A549 (cell line): ENCODE measurements around the gene PHF2. TPM values are rescaled to one million over a fixed set of nuclear protein-coding genes. Genes with fewer than 3 reads are reported as not detected.

Experiments used
- ATAC-seq, 2 experiments: fragments of 200-7000 bp in 1 of 2; fragments of >200 bp in 1 of 2; cut with Nextera tagmentation in 1 of 2; cut with Tn5 transposase in 1 of 2; 3 replicates each; pipeline versions ENCODE4 v1.8.0 to v1.9.1; 2018 to 2020; ENCODE audit warnings: mild to moderate bottlenecking in 1 of 2, moderate library complexity in 1 of 2
- CTCF ChIA-PET: fragments of 300-600 bp; sonication (Branson Sonifier 250); formaldehyde crosslinking; extraction: SDS; loops from one replicate; lab custom pipeline; 2021; ENCODE audit warnings: antibody characterized with exemption, inconsistent platforms; lab: Yijun Ruan, JAX
- POLR2A ChIA-PET: fragments of 350-600 bp; formaldehyde crosslinking; extraction: SDS; loops from one replicate; lab custom pipeline; 2021; ENCODE audit warnings: antibody characterized with exemption, inconsistent platforms; lab: Yijun Ruan, JAX
- DNase-seq, 2 experiments: peaks; one replicate each; pipeline versions ENCODE4 v3.0.0 to v3.0.0-alpha.2; 2011 to 2016; ENCODE audit warnings: low read depth in 1 of 2, low spot score in 1 of 2
- FAIRE-seq: peaks from 2 replicates; lab custom pipeline; 2011; peaks lifted over from hg19 to GRCh38; lab: Jason Lieb, UNC
- H3K27ac ChIP-seq, 2 experiments: fragments of >200 bp; sonication (Bioruptor Twin); formaldehyde crosslinking; 3 replicates each; pipeline ENCODE4 v1.5.1; 2016 to 2017
- H3K4me1 ChIP-seq: fragments of >200 bp; sonication (Bioruptor Twin); formaldehyde crosslinking; 3 replicates; pipeline ENCODE4 v1.6.1; 2016
- H3K4me2 ChIP-seq: fragments of >200 bp; sonication (Bioruptor Twin); formaldehyde crosslinking; 3 replicates; pipeline ENCODE4 v1.6.1; 2016
- H3K4me3 ChIP-seq: fragments of >200 bp; sonication (Bioruptor Twin); formaldehyde crosslinking; 3 replicates; pipeline ENCODE4 v1.5.1; 2016
- H3K9me3 ChIP-seq: fragments of >200 bp; sonication (Bioruptor Twin); formaldehyde crosslinking; 3 replicates; pipeline ENCODE4 v1.6.1; 2016
- ESRRA ChIP-seq: fragments of 150-350 bp; IDR thresholded peaks from 2 replicates; pipeline ENCODE4 v1.6.1; 2014; ENCODE audit warnings: mild to moderate bottlenecking, low read length, borderline replicate concordance
- HDAC2 ChIP-seq: fragments of 200-600 bp; sonication (generic); IDR thresholded peaks from 2 replicates; pipeline ENCODE4 v1.6.1; 2016
- HEYL ChIP-seq: fragments of 250-450 bp; sonication (Bioruptor Pico); IDR thresholded peaks from 2 replicates; pipeline ENCODE4 v1.8.0; 2021; ENCODE audit warnings: mild to moderate bottlenecking, moderate library complexity
- HMGXB4 ChIP-seq: fragments of 250-450 bp; sonication (Bioruptor Pico); IDR thresholded peaks from 2 replicates; pipeline ENCODE4 v1.5.0; 2021; ENCODE audit warnings: mild to moderate bottlenecking, moderate library complexity, borderline replicate concordance
- KDM1A ChIP-seq: fragments of 200-600 bp; sonication (generic); IDR thresholded peaks from 2 replicates; pipeline ENCODE4 v1.6.1; 2016; ENCODE audit warnings: low read depth, mild to moderate bottlenecking
- MAFK ChIP-seq: fragments of 450-650 bp; IDR thresholded peaks from 2 replicates; pipeline ENCODE4 v1.6.1; 2014; ENCODE audit not compliant: partially characterized antibody
- MYC ChIP-seq: IDR thresholded peaks from 2 replicates; pipeline ENCODE4 v1.6.1; 2012; ENCODE audit warnings: mild to moderate bottlenecking, inconsistent platforms, low read length, improper control_type of control experiment, borderline replicate concordance
- PHF8 ChIP-seq: fragments of 200-600 bp; sonication (generic); IDR thresholded peaks from 2 replicates; pipeline ENCODE4 v1.6.1; 2016; ENCODE audit warnings: low read depth, mild to moderate bottlenecking, antibody characterized with exemption, moderate library complexity, borderline replicate concordance
- RAD21 ChIP-seq, 2 experiments: fragments of >200 bp in 1 of 2; sonication (Bioruptor Twin) in 1 of 2; formaldehyde crosslinking in 1 of 2; IDR thresholded peaks in 1 of 2; conservative IDR thresholded peaks in 1 of 2; 2 replicates in 1 of 2; 3 replicates in 1 of 2; pipeline ENCODE4 v1.6.1; 2012 to 2018; ENCODE audit warnings: inconsistent platforms in 1 of 2
- RCOR1 ChIP-seq: fragments of 150-350 bp; IDR thresholded peaks from 2 replicates; pipeline ENCODE4 v1.6.1; 2014; ENCODE audit warnings: antibody characterized with exemption, low read length, low read depth
- REST ChIP-seq: fragments of 200-600 bp; sonication (generic); IDR thresholded peaks from 2 replicates; pipeline ENCODE4 v1.6.1; 2016; ENCODE audit warnings: antibody characterized with exemption, mild to moderate bottlenecking, moderate library complexity
- USF2 ChIP-seq: fragments of 450-650 bp; IDR thresholded peaks from 2 replicates; pipeline ENCODE4 v1.6.1; 2014; ENCODE audit warnings: antibody characterized with exemption
- ZC3H11A ChIP-seq: fragments of 450-650 bp; IDR thresholded peaks from 2 replicates; pipeline ENCODE4 v1.6.1; 2014; ENCODE audit warnings: antibody characterized with exemption, mild to moderate bottlenecking
- WGBS: methylation state at CpG from one replicate; pipeline ENCODE4 v1.1.6; 2017; ENCODE audit errors: missing lambda C conversion rate; 5-methylcytosine and 5-hydroxymethylcytosine counted together
- polyA plus RNA-seq, 4 experiments: library from polyadenylated mRNA; depleted of rRNA in 3 of 4; stranded (reverse); fragments of >200 nt; fragmentation: RNase III in 1 of 4; extraction: RNeasy Plus Mini Kit Qiagen cat#74134 plus additional on column Dnase treatment in 1 of 4; gene quantifications; 2 replicates in 3 of 4; 3 replicates in 1 of 4; pipeline ENCODE4 v1.2.3, GENCODE V29; 2011 to 2017

PHF2 gene
- polyA plus RNA-seq, 2 of the 4 experiments (the other 2 are of a cell fraction): 9.6 to 12.2 TPM

GRCh38 chr9:93588641-93589609, 12.5 kb downstream of the PHF2 start:
- CTCF ChIA-PET: interaction anchor here (0.5 to 1.2 kb wide), 2 partner anchors 10 to 95 kb away, joined by 3 read pairs; no protein-coding TSS in a partner anchor

GRCh38 chr9:93589688-93590087, 13.3 kb downstream of the PHF2 start:
- no peak overlapping the region for H3K4me3 ChIP-seq
- 87% methylated on average over 8 of the region's 8 CpGs for WGBS
- ChIA-PET CTCF (interaction anchor here (0.5 to 1.2 kb wide), 2 partner anchors 11 to 94 kb away, joined by 3 read pairs; no protein-coding TSS in a partner anchor), POLR2A (no interaction called here)
- H3K27ac ChIP-seq: no peak overlapping the region
- TF ChIP-seq MYC (no peak), RAD21 (conservative IDR thresholded peaks at IDR 0.05 in 1 of 2, IDR thresholded peaks at IDR 0.05 in 1 of 2) (no peak), RCOR1 (no peak), ZC3H11A (no peak), HEYL (CRISPR knock-in tag) (no peak), HMGXB4 (CRISPR knock-in tag) (no peak), REST (no peak), PHF8 (no peak)
- DNase-seq: no peak
- ATAC-seq: no peak
- FAIRE-seq: no peak
- peaks cover 8% of the 10 kb centered on the region for H3K9me3 ChIP-seq
- H3K4me2 ChIP-seq: no peak overlapping the region
- H3K4me1 ChIP-seq: peaks cover 7% of the 10 kb centered on the region; the same call in 1 of the 3 replicates

More at GRCh38 chr9:93588641-93589609, 12.5 kb downstream of the PHF2 start:
- no peak for TF ChIP-seq MAFK
- TF ChIP-seq USF2: no peak
- no peak for TF ChIP-seq KDM1A
- TF ChIP-seq HDAC2: no peak
- TF ChIP-seq ESRRA: no peak
- TF ChIP-seq, all 56 proteins: peak for 0
- FAIRE-seq (no peak), DNase-seq (no peak), ATAC-seq (no peak)
- Histone ChIP-seq H3K4me1 (peaks cover 3% of the 10 kb centered on the region; the same call in 1 of the 3 replicates), H3K4me3 (no peak overlapping the region), H3K9me3 (peaks cover 13% of the 10 kb centered on the region), H3K4me2 (no peak overlapping the region), H3K27ac (no peak overlapping the region)
- 88% methylated on average over 12 of the region's 12 CpGs for WGBS
- POLR2A ChIA-PET: no interaction called here
